HG03066 (cell line): Measurements from ENCODE around the gene NEU4.
"Not testable (repeated sequence)": the region's sequence is repeated elsewhere in the genome, so short reads cannot be mapped to it uniquely, and the experiment has no call there.

ENCODE experiments used
- ATAC-seq: cut with Tn5 transposase; IDR thresholded peaks from one replicate; pipeline ENCODE4 v1.9.1; 2021; ENCODE audit warnings: low read depth; ENCODE audit not compliant: unreplicated experiment

The NEU4 gene

DNA sequence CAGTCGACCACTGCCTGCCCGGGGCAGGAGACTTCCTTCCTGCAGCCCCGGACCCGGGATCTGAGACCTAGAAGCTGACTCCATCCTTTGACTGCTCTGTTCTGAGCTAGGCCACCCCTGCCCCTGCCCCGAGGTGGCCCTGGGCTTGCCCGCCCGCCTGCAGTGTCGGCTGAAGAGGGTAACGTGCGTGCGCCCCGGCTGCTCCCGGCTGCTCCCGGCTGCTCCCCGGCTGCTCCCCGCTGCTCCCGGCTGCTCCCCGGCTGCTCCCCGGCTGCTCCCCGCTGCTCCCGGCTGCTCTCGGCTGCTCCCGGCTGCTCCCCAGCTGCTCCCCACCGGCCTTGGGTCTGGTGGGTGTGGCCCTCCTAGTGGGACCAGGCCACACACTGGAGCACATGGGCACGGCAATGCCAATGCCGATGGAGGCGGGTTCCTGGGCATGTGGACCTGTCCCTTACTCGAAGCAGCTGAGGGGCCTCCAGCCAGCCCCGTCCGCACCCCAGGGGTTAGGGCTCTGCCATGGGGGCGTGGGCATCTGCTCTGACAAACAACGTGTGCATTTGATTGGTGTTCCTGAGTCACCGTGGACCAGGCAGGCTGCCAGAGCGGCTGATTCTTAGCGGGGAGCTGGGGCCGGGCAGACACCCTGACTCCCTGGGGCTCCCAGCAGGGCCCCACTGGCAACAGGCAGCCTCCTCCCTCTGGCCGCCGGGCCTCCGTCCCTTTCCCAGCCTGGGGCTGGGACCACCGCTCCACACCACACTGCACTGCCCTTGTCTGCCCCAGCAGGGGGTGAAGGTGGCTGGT lies 34.4 kb upstream of the NEU4 start:
- ATAC-seq, result no peak

DNA sequence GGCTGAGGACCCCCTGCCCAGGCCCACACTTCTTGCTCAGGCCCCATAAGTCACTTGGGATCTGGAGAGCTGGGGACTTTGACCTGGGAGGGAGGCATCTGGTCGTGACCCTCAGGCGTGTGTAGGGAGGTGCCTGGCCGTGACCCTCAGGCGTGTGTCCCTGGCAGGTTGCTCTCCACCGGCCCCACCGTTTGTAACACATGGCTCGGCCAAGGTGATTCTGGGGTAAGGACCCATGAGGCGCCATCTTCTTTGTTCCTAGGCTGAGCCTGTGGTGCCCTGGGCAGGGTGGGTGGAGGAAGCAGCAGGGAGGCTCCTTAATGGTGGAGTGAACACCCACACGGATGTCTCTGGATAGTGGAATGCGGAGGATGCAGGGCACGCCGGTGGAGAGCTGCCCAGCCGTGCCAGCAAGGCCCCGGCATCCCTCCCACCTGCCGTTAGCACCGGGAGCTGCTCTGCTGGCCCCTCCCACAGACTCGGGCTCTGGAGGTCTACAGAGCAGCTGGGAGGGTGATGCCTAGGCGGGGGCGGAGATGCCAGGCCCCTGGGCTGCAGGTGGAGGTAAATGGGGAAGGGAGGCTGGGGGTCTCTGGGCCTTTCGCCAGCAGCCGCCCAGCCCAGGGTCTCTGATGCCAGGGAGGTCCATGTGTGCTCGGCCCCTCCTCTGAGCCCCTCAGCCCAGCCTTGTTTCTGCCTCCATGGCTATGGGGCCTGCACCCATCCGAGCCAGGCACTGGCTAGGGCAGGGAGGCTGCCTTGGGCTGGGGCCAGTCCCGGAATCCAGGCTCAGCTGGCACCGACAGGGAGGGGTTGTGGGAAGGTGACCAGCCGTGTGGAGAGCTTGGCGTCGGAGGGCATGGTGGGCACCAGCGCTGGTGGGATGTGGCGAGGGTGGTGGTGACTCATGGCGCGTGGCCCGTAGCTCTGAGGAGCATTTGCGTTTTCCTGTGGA lies 33.5 kb upstream of the NEU4 start:
- ATAC-seq, result no peak

DNA sequence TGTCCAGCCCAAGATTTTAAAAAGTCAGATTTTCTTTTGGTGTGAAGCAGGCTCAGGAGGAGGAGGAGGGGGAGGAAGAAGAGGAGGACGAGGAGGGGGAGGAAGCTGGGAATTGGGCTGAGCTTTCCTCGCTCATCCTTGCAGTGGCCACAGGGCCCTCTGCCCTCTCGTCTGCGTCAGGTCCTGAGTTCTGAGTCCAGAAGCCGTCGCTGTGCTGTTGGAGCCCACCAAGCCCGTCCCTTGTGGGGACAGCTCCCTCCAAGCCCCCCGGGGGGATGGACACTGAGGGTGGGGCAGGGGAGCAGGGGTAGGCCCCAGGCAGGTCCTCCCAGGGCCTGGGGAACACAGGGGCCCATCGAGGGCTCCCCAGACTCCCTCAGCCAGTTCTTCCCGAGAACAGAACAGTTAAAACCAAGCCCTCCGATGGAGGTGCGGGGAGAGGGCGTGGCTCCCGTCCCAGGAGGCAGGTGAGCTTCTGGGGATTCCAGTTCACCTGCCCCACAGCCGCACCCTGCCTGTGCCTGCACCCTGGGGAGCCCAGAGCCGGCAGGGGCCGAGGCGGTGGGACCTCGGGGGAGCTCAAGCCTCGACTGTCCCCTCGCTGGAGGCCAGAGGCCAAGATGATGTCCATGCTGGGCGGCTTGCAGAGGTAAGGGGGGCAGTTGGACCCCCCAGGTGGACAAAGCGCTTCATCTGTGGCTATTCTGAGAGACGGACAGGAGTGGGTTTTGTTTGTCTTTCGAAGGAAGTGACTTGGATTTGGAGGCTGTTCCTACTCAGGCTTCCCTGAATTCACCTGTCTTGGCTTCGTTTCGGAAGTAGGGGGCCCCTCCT lies 32.4 kb upstream of the NEU4 start, which contains the start of gene GAL3ST2:
Gene GAL3ST2, plus strand, starts transcription at position 487 of the 834 bp plus-strand sequence. Its CDS starts 134 bp downstream, at position 621.
- no peak for ATAC-seq

DNA sequence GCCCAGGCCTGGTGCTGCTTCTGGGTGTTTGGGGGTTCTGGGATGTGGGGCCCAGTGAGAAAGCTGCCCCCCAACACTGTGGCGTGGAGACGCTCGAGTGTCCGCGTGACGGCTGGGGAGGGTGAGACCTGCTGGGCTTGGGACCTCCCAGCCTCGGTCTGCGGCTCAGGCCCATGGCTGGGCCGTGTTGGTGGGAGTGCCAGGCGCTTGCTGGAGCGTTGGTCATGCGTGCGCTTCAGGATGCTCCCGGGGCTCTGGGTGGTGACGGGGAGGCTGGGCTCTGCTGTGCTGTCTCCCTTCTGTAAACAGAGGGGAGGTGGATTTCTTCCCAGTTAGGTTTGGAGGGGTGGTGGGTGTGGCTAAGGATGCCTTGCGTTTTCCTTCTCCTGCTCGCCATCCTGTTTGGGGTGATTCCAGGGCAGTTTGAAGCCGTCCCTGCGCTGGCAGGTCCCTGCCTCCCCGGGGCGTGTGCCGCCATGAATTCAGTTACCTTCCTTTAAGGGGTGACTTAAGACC lies 31.8 kb upstream of the NEU4 start:
- ATAC-seq, result no peak

DNA sequence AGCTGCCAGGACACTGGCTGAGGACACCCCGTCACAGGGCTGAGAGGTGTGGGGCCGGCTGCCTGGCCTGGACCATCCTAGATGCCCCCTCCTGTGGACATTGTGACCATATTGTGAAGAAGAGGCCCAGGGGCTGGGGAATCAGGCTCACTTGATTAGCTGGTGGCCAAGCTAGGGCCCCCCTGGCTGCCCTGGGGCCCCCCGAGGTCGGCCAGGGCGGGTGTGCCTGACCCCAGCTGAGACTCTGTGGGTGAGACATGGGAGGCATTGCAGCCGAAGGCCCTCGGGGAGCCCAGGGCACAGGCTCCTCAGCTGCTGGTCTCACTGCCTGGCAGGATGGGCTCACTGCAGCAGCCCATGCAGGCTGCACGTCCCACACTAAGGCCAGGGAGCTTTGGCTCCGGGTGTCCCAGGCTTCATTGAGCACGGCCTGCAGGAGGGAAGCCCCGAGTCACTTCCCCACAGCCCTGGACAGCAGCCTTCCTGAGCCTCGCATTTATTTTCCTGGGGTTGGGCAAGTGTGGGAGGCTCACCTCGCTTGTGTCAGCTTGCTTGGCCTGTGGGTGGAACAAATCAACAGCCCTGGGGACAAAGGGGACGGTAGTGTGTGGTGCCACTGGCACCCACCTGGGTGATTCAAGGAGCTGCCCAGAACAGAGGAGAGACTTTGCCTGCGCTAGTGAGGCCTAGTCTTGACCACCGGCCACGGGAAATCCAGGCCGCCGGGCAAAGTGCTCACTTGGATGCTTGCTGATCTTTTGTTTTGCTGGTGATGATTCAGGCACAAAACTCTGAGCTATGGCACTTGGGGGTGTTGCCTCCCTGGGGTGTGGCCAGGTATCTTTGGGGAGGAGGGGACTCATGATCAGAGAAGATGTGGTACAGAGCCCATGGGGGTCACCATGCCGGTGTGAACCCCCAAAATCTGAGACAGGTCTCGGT lies 31.0 kb upstream of the NEU4 start:
- ATAC-seq, result no peak

- ATAC-seq, result no peak
Observed at GRCh38 chr2:241780939-241781569, 27.9 kb upstream of the NEU4 start.

DNA sequence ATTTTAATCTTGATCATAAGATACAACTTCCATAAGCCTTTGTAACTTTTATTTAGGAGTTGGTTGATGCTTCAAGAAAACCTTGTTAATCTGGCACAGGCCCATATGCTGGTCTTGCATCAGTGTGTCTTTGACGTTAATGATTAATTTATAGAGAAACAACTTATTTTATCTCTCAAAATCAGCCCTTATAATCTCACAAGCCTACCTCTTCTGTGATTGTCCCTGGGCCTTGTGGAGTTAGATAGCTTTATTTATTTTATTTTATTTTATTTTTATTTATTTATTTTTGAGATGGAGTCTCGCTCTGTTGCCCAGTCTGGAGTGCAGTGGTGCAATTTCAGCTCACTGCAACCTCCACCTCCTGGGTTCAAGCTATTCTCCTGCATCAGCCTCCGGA lies 26.9 kb upstream of the NEU4 start:
- ATAC-seq, result not testable (repeated sequence)

- no peak for ATAC-seq
Observed at GRCh38 chr2:241788135-241788534, 20.9 kb upstream of the NEU4 start.

DNA sequence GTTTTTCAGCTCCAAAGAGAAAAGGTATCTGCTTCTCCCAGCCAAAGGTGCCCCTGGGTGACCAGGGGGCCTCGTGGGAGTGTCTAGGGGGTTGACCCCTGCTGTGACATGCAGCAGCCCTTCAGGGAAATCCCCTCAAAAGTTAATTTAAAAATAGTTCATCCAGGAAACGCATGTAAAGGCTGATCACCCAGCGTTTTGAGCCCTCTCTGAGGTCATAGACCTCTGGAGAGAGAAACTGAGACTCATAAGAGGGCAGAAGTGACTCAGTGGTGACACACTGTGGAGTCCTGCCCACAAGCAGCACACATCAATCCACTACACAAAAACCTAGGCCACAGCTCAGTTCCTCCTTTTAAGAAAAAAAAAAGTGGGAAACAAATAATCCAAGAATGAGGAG lies 20.4 kb upstream of the NEU4 start:
- ATAC-seq, result no peak

GRCh38 chr2:241791385-241791784 lies 17.6 kb upstream of the NEU4 start:
- not testable (repeated sequence) for ATAC-seq

- no peak for ATAC-seq
Observed at GRCh38 chr2:241793385-241793784, 15.6 kb upstream of the NEU4 start.

GRCh38 chr2:241794250-241794823 lies 14.7 kb upstream of the NEU4 start:
- no peak for ATAC-seq

- no peak for ATAC-seq
Observed at GRCh38 chr2:241795021-241795999, 13.7 kb upstream of the NEU4 start.

DNA sequence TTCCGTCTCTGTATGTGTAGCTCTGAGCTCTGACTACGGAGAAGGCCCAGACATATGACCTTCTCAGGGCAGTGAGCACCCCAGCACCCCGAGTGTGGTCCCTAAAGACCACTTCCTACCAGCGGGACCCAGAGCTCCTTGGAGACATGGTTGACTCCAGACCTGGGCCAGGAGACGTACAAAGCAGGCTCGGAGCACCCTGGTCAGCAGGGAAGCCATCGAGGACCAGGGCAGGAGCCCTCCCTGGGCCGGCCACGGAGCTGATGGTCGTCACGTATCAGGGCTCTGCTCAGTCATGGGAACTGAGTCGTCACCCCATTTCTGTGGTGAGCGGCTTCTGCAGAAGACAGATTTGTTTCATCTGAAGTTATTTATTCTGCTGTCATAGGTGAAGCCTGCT lies 12.8 kb upstream of the NEU4 start:
- ATAC-seq, result no peak

GRCh38 chr2:241796610-241797138 lies 12.3 kb upstream of the NEU4 start:
- no peak for ATAC-seq

DNA sequence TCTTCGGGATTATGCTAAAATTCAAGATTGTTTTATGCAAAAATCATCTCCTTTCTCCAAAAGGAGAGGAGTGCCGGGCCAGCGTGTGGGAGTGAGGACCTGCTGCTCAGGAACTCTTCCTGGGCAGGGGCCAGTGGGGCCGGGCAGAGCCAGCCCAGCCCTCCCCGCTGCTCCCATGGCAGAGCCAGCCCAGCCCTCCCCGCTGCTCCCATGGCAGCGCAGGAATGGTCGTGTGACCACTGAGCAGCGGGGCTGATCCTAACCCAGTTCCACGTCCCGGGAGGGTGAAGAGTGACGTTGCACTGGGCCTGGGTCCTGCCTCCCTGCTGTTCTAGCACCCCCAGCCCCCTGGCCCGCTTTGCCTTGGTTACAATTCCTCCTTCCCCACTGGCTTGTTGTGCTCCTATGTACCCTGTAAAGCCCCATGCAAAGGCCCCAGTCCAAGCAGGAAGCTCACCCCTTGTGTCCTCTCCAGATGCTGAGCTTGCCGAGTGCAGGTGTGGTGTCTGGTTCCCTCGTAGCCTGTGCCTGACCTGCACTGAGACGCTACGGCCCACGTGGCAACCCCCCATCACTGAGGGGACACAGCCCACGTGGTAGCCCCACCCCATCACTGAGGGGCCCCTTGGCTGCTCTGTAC lies 11.4 kb upstream of the NEU4 start:
- ATAC-seq, result no peak
